Measurements from ENCODE around the gene SPTBN2. TPM values are rescaled to one million over a fixed set of nuclear protein-coding genes. Genes with fewer than 3 reads are reported as not detected.

SPTBN2 gene
- total and polyA plus RNA-seq, 2 donors (not counting 3 experiments of a cell fraction or from before 2014, with no cell fraction given) = 3.8 to 19.8 TPM

DNA sequence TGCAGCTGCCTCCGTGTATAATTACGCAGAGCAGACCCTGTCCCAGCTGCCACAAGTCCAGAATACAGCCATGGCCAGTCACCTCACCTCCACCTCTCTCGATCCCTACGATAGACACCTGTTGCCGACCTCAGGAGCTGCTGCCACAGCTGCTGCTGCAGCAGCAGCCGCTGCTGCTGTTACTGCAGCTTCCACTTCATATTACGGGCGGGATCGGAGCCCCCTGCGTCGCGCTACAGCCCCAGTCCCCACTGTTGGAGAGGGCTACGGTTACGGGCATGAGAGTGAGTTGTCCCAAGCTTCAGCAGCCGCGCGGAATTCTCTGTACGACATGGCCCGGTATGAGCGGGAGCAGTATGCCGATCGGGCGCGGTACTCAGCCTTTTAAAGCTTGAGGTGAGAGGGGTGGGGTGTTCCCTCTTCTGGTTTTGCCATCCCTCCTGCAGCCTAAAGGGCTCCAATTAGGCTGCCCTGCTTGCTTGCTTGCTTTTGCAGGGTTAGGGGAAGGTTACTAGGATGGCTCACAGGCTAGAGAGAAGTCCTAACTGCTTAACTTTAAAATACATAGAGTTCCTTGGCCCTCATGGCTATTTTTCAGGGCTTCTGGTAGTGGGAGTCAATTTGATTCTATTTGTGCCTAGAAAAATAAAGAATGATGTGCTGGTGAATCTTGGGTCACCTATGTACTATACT lies 85.1 kb downstream of the SPTBN2 start:
- no peak for FAIRE-seq
- Histone ChIP-seq H3K79me2 (ENCODE audit: control insufficient read depth, insufficient read depth, low read length) (peaks cover 98% of the 10 kb centered on the region), H3K9me1 (replicated peaks; ENCODE audit: control insufficient read depth, extremely low read depth, insufficient read depth, low read length) (no peaks in the 10 kb centered on the region), H3K4me2 (ENCODE audit: insufficient read depth, low read length) (no peak overlapping the region), H3K36me3 (ENCODE audit: control insufficient read depth in 2 of 2, extremely low read depth in 1 of 2, insufficient read depth in 2 of 2, low read length in 2 of 2) (peaks cover 37 to 45% of the 10 kb centered on the region in 2 experiments), H2AFZ (ENCODE audit: low read depth, low read length) (no peak overlapping the region), H4K20me1 (replicated peaks; ENCODE audit: control insufficient read depth, extremely low read depth, insufficient read depth, low read length) (peaks cover 41% of the 10 kb centered on the region), H3K9me3 (replicated peaks; ENCODE audit: control insufficient read depth, insufficient read depth, low read length) (no peaks in the 10 kb centered on the region), H3K27me3 (ENCODE audit: control insufficient read depth in 2 of 2, insufficient read depth in 2 of 2, low read length in 2 of 2) (no peaks in the 10 kb centered on the region), H3K4me1 (ENCODE audit: control insufficient read depth, extremely low read depth, insufficient read depth, low read length) (peaks cover 40% of the 10 kb centered on the region), H3K9ac (replicated peaks; ENCODE audit: extremely low read depth, insufficient read depth, low read length) (no peak overlapping the region), H3K4me3 (replicated peaks in 1 of 3; ENCODE audit: insufficient read depth in 1 of 3, low read depth in 1 of 3, low read length in 3 of 3) (no peak overlapping the region), H3K27ac (ENCODE audit: insufficient read depth, low read depth, low read length) (no peak overlapping the region)
- dilution Hi-C loops (cut with MboI; ENCODE audit: extremely low pct_ligation_motif_present, low sequenced_read_pairs) (no loop called here), intact Hi-C loops (cut with micrococcal nuclease) (no loop called here)
- ChIA-PET CTCF (no interaction called here), POLR2A (no interaction called here)
- BruUV-seq (replicated peaks) = no TSS peak
- DNase-seq (ENCODE audit: low read depth, low spot score) = no peak
- no peak for TF ChIP-seq EZH2 (IDR thresholded peaks at IDR 0.05; ENCODE audit: borderline replicate concordance, low read depth, low read length, severe bottlenecking)
- no peak for TF ChIP-seq POLR2AphosphoS5 (IDR thresholded peaks at IDR 0.05; ENCODE audit: insufficient read depth, low read depth, low read length)
- TF ChIP-seq POLR2A (IDR thresholded peaks at IDR 0.05; ENCODE audit: low read depth, low read length) = no peak
- TF ChIP-seq, protein P1, sequence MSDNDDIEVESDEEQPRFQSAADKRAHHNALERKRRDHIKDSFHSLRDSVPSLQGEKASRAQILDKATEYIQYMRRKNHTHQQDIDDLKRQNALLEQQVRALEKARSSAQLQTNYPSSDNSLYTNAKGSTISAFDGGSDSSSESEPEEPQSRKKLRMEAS (IDR thresholded peaks at IDR 0.05; ENCODE audit: insufficient read depth, insufficient read length) = no peak
- no peak for TF ChIP-seq FOS (IDR thresholded peaks at IDR 0.05; ENCODE audit: borderline replicate concordance, insufficient read depth, low read length)
- TF ChIP-seq MYC (IDR thresholded peaks at IDR 0.05; ENCODE audit: low read depth, low read length) = no peak
- TF ChIP-seq GATA2 (IDR thresholded peaks at IDR 0.05; ENCODE audit: insufficient read depth, insufficient read length, low read depth, low read length) = no peak
- TF ChIP-seq, protein P2, sequence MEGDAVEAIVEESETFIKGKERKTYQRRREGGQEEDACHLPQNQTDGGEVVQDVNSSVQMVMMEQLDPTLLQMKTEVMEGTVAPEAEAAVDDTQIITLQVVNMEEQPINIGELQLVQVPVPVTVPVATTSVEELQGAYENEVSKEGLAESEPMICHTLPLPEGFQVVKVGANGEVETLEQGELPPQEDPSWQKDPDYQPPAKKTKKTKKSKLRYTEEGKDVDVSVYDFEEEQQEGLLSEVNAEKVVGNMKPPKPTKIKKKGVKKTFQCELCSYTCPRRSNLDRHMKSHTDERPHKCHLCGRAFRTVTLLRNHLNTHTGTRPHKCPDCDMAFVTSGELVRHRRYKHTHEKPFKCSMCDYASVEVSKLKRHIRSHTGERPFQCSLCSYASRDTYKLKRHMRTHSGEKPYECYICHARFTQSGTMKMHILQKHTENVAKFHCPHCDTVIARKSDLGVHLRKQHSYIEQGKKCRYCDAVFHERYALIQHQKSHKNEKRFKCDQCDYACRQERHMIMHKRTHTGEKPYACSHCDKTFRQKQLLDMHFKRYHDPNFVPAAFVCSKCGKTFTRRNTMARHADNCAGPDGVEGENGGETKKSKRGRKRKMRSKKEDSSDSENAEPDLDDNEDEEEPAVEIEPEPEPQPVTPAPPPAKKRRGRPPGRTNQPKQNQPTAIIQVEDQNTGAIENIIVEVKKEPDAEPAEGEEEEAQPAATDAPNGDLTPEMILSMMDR (IDR thresholded peaks at IDR 0.05; ENCODE audit: extremely low read depth in 1 of 2, insufficient read depth in 1 of 2, low read depth in 1 of 2, low read length in 2 of 2) = no peak
- TF ChIP-seq JUN (IDR thresholded peaks at IDR 0.05; ENCODE audit: borderline replicate concordance, insufficient read depth, insufficient read length, low read depth) = no peak

Measured in endothelial cell of umbilical vein (primary cell).